ENCODE measurements around the gene CLASP2.

The CLASP2 gene

GRCh38 chr3:33557829-33558228, 160.2 kb downstream of the CLASP2 start:
- in situ Hi-C loops (cut with MboI; ENCODE audit: low sequenced_read_pairs): no loop called here

- in situ Hi-C loops (cut with MboI; ENCODE audit: low sequenced_read_pairs): no loop called here
Measured at GRCh38 chr3:33557279-33557678, 160.8 kb downstream of the CLASP2 start.

- in situ Hi-C loops (cut with MboI; ENCODE audit: low sequenced_read_pairs): no loop called here
Measured at GRCh38 chr3:33547101-33547500, 171.0 kb downstream of the CLASP2 start.

- in situ Hi-C loops (cut with MboI; ENCODE audit: low sequenced_read_pairs): no loop called here
Measured at GRCh38 chr3:33544126-33544525, 173.9 kb downstream of the CLASP2 start.

GRCh38 chr3:33543601-33544000, 174.5 kb downstream of the CLASP2 start:
- in situ Hi-C loops (cut with MboI; ENCODE audit: low sequenced_read_pairs): no loop called here

- in situ Hi-C loops (cut with MboI; ENCODE audit: low sequenced_read_pairs): no loop called here
Measured at GRCh38 chr3:33541918-33542317, 176.1 kb downstream of the CLASP2 start.

GRCh38 chr3:33538678-33539339, 179.2 kb downstream of the CLASP2 start:
- in situ Hi-C loops (cut with MboI; ENCODE audit: low sequenced_read_pairs): no loop called here

- in situ Hi-C loops (cut with MboI; ENCODE audit: low sequenced_read_pairs): no loop called here
Measured at GRCh38 chr3:33537133-33537532, 180.9 kb downstream of the CLASP2 start.

- in situ Hi-C loops (cut with MboI; ENCODE audit: low sequenced_read_pairs): no loop called here
Measured at GRCh38 chr3:33526787-33527186, 191.3 kb downstream of the CLASP2 start.

GRCh38 chr3:33525232-33525631, 192.8 kb downstream of the CLASP2 start:
- in situ Hi-C loops (cut with MboI; ENCODE audit: low sequenced_read_pairs): no loop called here

GRCh38 chr3:33523093-33523667, 194.9 kb downstream of the CLASP2 start:
- in situ Hi-C loops (cut with MboI; ENCODE audit: low sequenced_read_pairs): no loop called here

- in situ Hi-C loops (cut with MboI; ENCODE audit: low sequenced_read_pairs): no loop called here
Measured at GRCh38 chr3:33521736-33522135, 196.3 kb downstream of the CLASP2 start.

- in situ Hi-C loops (cut with MboI; ENCODE audit: low sequenced_read_pairs): no loop called here
Measured at GRCh38 chr3:33513262-33513863, 204.7 kb downstream of the CLASP2 start.

- in situ Hi-C loops (cut with MboI; ENCODE audit: low sequenced_read_pairs): no loop called here
Measured at GRCh38 chr3:33505027-33505426, 213.0 kb downstream of the CLASP2 start.

GRCh38 chr3:33496449-33496848, 221.6 kb downstream of the CLASP2 start:
- in situ Hi-C loops (cut with MboI; ENCODE audit: low sequenced_read_pairs): no loop called here

- in situ Hi-C loops (cut with MboI; ENCODE audit: low sequenced_read_pairs): no loop called here
Measured at GRCh38 chr3:33491721-33492120, 226.3 kb downstream of the CLASP2 start.

- in situ Hi-C loops (cut with MboI; ENCODE audit: low sequenced_read_pairs): no loop called here
Measured at GRCh38 chr3:33490641-33491241, 227.3 kb downstream of the CLASP2 start.

- in situ Hi-C loops (cut with MboI; ENCODE audit: low sequenced_read_pairs): no loop called here
Measured at GRCh38 chr3:33488683-33489082, 229.4 kb downstream of the CLASP2 start.

- in situ Hi-C loops (cut with MboI; ENCODE audit: low sequenced_read_pairs): no loop called here
Measured at GRCh38 chr3:33488246-33488645, 229.8 kb downstream of the CLASP2 start.

- in situ Hi-C loops (cut with MboI; ENCODE audit: low sequenced_read_pairs): no loop called here
Measured at GRCh38 chr3:33482111-33482521, 235.9 kb downstream of the CLASP2 start.

- in situ Hi-C loops (cut with MboI; ENCODE audit: low sequenced_read_pairs): no loop called here
Measured at GRCh38 chr3:33474896-33475295, 243.2 kb downstream of the CLASP2 start.

GRCh38 chr3:33473813-33474212, 244.2 kb downstream of the CLASP2 start:
- in situ Hi-C loops (cut with MboI; ENCODE audit: low sequenced_read_pairs): no loop called here
